SK-N-SH treated with all-trans-retinoic acid at 6 μM for 48 hours (cell line): ENCODE results near the gene CD47.

ENCODE experiments used
- ATAC-seq: fragments of 200-7000 bp; cut with Tn5 transposase; 3 replicates; pipeline ENCODE4 v1.9.1; 2020; ENCODE audit warnings: mild to moderate bottlenecking, moderate library complexity
- ESRRG ChIP-seq: fragments of 250-450 bp; sonication (Bioruptor Pico); IDR thresholded peaks from 2 replicates; pipeline ENCODE4 v1.6.1; 2021; ENCODE audit warnings: mild to moderate bottlenecking
- GLIS3 ChIP-seq: fragments of 250-450 bp; sonication (Bioruptor Pico); IDR thresholded peaks from 2 replicates; pipeline ENCODE4 v1.5.0; 2020; ENCODE audit warnings: mild to moderate bottlenecking, moderate library complexity
- ISL1 ChIP-seq: fragments of 250-450 bp; sonication (Bioruptor Pico); IDR thresholded peaks from 2 replicates; pipeline ENCODE4 v2.1.2; 2022; ENCODE audit warnings: mild to moderate bottlenecking, moderate library complexity
- PPARA ChIP-seq: fragments of 250-450 bp; sonication (Bioruptor Pico); IDR thresholded peaks from 2 replicates; pipeline ENCODE4 v1.5.0; 2020; ENCODE audit warnings: mild to moderate bottlenecking, borderline replicate concordance
- TCF4 ChIP-seq: fragments of 250-450 bp; sonication (Bioruptor Pico); IDR thresholded peaks from 2 replicates; pipeline ENCODE4 v1.8.0; 2021; ENCODE audit warnings: mild to moderate bottlenecking, moderate library complexity, borderline replicate concordance
- ZFP3 ChIP-seq: fragments of 250-450 bp; sonication (Bioruptor Pico); IDR thresholded peaks from 2 replicates; pipeline ENCODE4 v1.5.0; 2020; ENCODE audit warnings: mild to moderate bottlenecking, moderate library complexity
- ZFP30 ChIP-seq: fragments of 450-650 bp; formaldehyde crosslinking; IDR thresholded peaks from 2 replicates; pipeline ENCODE4 v1.5.0; 2022; ENCODE audit warnings: mild to moderate bottlenecking, moderate library complexity
- ZNF565 ChIP-seq: fragments of 450-650 bp; formaldehyde crosslinking; conservative IDR thresholded peaks from 2 replicates; pipeline ENCODE4 v1.5.0; 2020; ENCODE audit warnings: low read depth, mild to moderate bottlenecking, moderate library complexity
- ZNF70 ChIP-seq: fragments of 450-650 bp; formaldehyde crosslinking; IDR thresholded peaks from 2 replicates; pipeline ENCODE4 v1.5.0; 2020; ENCODE audit warnings: mild to moderate bottlenecking, moderate library complexity
- ZNF8 ChIP-seq: fragments of 450-650 bp; formaldehyde crosslinking; IDR thresholded peaks from 2 replicates; pipeline ENCODE4 v1.5.0; 2020; ENCODE audit warnings: mild to moderate bottlenecking, moderate library complexity
- TF ChIP-seq, protein P1 (sequence below): fragments of 250-450 bp; sonication (Bioruptor Pico); IDR thresholded peaks from 2 replicates; pipeline ENCODE4 v1.5.1; 2021; ENCODE audit warnings: mild to moderate bottlenecking, moderate library complexity
- TF ChIP-seq, protein P2 (sequence below): fragments of 250-450 bp; sonication (Bioruptor Pico); IDR thresholded peaks from 2 replicates; pipeline ENCODE4 v1.8.0; 2020; ENCODE audit warnings: mild to moderate bottlenecking, moderate library complexity, borderline replicate concordance
- TF ChIP-seq, protein P3 (sequence below): fragments of 250-450 bp; sonication (Bioruptor Pico); IDR thresholded peaks from 2 replicates; pipeline ENCODE4 v1.5.1; 2020; ENCODE audit warnings: low read depth, mild to moderate bottlenecking, moderate library complexity
- TF ChIP-seq, protein P4 (sequence below): fragments of 250-450 bp; sonication (Bioruptor Pico); IDR thresholded peaks from 2 replicates; pipeline ENCODE4 v1.8.0; 2021; ENCODE audit warnings: low read depth, mild to moderate bottlenecking, moderate library complexity, borderline replicate concordance
- TF ChIP-seq, protein P5 (sequence below): fragments of 250-450 bp; sonication (Bioruptor Pico); IDR thresholded peaks from 2 replicates; pipeline ENCODE4 v1.5.0; 2020; ENCODE audit warnings: mild to moderate bottlenecking, moderate library complexity

The CD47 gene

DNA sequence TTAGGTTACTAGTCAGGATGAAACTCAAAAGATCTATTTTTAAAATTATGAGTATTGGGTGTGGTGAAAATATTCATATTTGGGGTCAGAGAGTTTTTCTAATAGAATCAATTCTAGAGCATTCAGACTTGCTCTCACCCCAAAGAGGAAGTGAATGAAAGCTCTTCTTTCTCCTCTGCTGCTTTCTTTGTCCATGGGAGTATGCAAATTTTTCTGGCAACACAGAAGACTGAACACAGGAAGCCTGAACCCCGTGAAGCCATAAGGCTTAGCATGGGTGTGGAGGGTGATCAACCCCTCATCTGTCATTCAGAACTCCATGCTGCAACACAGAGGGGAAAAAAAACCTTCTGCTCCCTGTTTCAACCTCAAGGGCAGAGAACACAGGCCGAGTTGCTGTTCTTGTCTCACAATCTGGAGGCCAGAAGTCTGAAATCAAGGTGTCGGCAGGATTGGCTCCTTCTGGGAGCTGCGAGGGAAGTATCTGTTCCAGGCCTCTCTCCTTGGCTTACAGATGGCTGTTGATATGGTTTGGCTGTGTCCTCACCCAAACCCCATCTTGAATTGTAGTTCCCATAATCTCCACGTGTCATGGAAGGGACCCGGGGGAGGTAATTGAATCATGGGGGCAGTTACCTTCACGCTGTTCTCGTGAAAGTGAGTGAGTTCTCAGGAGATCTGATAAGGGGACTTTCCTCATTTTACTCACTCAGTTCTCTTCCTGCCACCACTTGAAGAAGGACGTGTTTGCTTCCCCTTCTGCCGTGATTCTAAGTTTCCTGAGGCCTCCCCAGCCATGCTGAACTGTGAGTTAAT is 33.7 kb upstream of the CD47 start:
- TF ChIP-seq PPARA (CRISPR knock-in tag) = no peak
- TF ChIP-seq, protein P1, sequence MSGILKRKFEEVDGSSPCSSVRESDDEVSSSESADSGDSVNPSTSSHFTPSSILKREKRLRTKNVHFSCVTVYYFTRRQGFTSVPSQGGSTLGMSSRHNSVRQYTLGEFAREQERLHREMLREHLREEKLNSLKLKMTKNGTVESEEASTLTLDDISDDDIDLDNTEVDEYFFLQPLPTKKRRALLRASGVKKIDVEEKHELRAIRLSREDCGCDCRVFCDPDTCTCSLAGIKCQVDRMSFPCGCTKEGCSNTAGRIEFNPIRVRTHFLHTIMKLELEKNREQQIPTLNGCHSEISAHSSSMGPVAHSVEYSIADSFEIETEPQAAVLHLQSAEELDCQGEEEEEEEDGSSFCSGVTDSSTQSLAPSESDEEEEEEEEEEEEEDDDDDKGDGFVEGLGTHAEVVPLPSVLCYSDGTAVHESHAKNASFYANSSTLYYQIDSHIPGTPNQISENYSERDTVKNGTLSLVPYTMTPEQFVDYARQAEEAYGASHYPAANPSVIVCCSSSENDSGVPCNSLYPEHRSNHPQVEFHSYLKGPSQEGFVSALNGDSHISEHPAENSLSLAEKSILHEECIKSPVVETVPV (CRISPR knock-in tag) = no peak
- TF ChIP-seq, protein P2, sequence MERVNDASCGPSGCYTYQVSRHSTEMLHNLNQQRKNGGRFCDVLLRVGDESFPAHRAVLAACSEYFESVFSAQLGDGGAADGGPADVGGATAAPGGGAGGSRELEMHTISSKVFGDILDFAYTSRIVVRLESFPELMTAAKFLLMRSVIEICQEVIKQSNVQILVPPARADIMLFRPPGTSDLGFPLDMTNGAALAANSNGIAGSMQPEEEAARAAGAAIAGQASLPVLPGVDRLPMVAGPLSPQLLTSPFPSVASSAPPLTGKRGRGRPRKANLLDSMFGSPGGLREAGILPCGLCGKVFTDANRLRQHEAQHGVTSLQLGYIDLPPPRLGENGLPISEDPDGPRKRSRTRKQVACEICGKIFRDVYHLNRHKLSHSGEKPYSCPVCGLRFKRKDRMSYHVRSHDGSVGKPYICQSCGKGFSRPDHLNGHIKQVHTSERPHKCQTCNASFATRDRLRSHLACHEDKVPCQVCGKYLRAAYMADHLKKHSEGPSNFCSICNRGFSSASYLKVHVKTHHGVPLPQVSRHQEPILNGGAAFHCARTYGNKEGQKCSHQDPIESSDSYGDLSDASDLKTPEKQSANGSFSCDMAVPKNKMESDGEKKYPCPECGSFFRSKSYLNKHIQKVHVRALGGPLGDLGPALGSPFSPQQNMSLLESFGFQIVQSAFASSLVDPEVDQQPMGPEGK (CRISPR knock-in tag) = no peak
- TF ChIP-seq GLIS3 (CRISPR knock-in tag) = no peak
- TF ChIP-seq, protein P3, sequence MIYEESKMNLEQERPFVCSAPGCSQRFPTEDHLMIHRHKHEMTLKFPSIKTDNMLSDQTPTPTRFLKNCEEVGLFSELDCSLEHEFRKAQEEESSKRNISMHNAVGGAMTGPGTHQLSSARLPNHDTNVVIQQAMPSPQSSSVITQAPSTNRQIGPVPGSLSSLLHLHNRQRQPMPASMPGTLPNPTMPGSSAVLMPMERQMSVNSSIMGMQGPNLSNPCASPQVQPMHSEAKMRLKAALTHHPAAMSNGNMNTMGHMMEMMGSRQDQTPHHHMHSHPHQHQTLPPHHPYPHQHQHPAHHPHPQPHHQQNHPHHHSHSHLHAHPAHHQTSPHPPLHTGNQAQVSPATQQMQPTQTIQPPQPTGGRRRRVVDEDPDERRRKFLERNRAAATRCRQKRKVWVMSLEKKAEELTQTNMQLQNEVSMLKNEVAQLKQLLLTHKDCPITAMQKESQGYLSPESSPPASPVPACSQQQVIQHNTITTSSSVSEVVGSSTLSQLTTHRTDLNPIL (CRISPR knock-in tag) = no peak
- TF ChIP-seq TCF4 (CRISPR knock-in tag) = no peak
- TF ChIP-seq, protein P4, sequence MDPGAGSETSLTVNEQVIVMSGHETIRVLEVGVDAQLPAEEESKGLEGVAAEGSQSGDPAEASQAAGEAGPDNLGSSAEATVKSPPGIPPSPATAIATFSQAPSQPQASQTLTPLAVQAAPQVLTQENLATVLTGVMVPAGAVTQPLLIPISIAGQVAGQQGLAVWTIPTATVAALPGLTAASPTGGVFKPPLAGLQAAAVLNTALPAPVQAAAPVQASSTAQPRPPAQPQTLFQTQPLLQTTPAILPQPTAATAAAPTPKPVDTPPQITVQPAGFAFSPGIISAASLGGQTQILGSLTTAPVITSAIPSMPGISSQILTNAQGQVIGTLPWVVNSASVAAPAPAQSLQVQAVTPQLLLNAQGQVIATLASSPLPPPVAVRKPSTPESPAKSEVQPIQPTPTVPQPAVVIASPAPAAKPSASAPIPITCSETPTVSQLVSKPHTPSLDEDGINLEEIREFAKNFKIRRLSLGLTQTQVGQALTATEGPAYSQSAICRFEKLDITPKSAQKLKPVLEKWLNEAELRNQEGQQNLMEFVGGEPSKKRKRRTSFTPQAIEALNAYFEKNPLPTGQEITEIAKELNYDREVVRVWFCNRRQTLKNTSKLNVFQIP = no peak
- TF ChIP-seq ZNF8 (CRISPR knock-in tag) = no peak
- TF ChIP-seq ZNF565 (CRISPR knock-in tag) = no peak
- no peak for TF ChIP-seq ZFP3 (CRISPR knock-in tag)
- TF ChIP-seq ZFP30 (CRISPR knock-in tag) = no peak
- ATAC-seq = no peak

DNA sequence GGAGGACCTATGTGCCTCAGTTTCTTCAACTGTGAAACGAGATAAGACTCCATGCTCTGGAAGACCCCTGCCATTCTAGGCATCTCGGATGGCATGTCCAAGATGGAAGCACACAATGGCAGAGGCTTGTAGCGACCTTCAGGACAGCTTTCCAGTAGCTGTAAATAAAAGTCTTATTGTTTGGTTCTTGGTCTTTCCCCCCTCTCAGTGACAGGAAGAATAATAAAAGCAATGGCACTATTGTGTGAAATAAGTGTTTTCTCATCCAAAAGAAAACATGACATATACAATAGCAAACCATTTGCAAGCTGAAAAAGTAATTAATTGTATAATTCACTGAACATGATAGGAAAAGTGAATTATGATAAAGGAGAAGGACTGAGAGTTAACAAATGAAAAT is 32.5 kb upstream of the CD47 start:
- ATAC-seq = no peak
- TF ChIP-seq, protein P5, sequence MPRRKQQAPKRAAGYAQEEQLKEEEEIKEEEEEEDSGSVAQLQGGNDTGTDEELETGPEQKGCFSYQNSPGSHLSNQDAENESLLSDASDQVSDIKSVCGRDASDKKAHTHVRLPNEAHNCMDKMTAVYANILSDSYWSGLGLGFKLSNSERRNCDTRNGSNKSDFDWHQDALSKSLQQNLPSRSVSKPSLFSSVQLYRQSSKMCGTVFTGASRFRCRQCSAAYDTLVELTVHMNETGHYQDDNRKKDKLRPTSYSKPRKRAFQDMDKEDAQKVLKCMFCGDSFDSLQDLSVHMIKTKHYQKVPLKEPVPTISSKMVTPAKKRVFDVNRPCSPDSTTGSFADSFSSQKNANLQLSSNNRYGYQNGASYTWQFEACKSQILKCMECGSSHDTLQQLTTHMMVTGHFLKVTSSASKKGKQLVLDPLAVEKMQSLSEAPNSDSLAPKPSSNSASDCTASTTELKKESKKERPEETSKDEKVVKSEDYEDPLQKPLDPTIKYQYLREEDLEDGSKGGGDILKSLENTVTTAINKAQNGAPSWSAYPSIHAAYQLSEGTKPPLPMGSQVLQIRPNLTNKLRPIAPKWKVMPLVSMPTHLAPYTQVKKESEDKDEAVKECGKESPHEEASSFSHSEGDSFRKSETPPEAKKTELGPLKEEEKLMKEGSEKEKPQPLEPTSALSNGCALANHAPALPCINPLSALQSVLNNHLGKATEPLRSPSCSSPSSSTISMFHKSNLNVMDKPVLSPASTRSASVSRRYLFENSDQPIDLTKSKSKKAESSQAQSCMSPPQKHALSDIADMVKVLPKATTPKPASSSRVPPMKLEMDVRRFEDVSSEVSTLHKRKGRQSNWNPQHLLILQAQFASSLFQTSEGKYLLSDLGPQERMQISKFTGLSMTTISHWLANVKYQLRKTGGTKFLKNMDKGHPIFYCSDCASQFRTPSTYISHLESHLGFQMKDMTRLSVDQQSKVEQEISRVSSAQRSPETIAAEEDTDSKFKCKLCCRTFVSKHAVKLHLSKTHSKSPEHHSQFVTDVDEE = no peak
- no peak for TF ChIP-seq ISL1

DNA sequence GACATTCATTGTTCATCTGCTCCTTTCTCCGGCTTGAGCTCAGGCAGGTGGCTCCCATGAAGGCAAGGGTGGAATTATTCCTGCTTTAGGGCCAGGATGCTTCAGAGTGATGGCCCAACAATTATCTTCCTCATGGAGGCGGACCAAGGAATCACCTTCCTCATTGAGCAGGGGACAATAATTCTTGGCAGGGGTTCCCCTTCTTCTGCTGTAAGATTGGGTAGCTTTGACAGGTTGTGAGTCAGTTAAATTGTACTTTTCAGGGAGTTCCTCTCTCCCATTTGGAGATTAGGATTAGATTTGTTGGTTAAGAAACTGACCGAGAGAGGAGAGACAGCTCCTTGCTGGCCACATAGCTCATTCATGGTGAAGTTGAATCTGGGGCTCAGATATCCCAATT is 31.4 kb upstream of the CD47 start:
- ATAC-seq = no peak
- TF ChIP-seq PPARA (CRISPR knock-in tag) (no peak), ISL1 (no peak), ZNF8 (CRISPR knock-in tag) (no peak), ESRRG (CRISPR knock-in tag) (no peak), ZNF70 (CRISPR knock-in tag) (no peak), ZFP3 (CRISPR knock-in tag) (no peak)
- TF ChIP-seq, protein P5 = no peak
